ENCODE measurements around the gene TGFBR3. TPM values are rescaled to one million over a fixed set of nuclear protein-coding genes. Genes with fewer than 3 reads are reported as not detected.

TGFBR3 gene
- total and polyA plus RNA-seq, 4 donors = 3.6 to 81.5 (median 33.4) TPM

DNA sequence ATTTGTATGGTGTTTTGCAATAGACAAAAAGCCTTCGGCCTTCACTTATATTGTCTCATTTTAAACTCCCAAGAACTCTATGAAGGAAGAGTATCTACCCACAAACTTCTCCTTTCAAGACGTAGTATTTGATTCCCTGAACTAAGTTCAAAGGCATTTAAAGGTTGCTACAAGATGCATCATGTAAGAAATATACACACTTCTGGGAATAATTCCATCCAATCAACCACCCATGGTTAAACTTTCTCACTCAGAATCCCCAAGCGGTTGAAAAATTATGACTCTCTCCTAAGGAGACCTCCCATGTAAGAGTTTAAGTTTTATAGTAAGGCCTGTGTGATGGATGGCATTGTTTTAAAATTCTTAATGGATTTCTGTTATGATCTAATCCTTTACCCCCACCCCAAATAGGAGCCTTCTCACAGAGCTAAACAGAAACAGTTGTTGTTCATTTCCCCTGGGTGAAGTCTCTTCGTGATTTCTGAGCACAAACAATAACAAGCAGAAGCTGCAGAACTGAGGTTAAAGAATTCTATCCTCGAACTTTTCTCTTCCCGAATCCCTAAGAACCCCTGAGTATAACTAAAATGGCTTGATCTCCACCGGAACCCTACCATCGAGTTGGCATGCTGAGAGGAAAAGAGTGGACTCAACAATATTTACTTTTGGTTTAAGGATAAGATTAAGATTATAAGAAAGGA is 185.0 kb downstream of the TGFBR3 start:
- Histone ChIP-seq H3K27ac (ENCODE audit: low read depth in 1 of 2, low read length in 2 of 2) (no peak overlapping the region), H3K36me3 (ENCODE audit: control insufficient read depth in 1 of 2, insufficient read depth in 2 of 2, low read length in 1 of 2) (no peaks in the 10 kb centered on the region), H3K4me3 (ENCODE audit: low read length in 2 of 2) (no peak overlapping the region), H3K9me3 (ENCODE audit: control insufficient read depth, low read length) (no peaks in the 10 kb centered on the region), H3K4me1 (ENCODE audit: control insufficient read depth in 1 of 2, insufficient read depth in 2 of 2, low read length in 2 of 2) (peaks cover 0 to 7% of the 10 kb centered on the region in 2 donors), H3K27me3 (ENCODE audit: control insufficient read depth in 1 of 2, insufficient read depth in 2 of 2, low read length in 1 of 2) (no peaks in the 10 kb centered on the region)
- intact Hi-C loops (cut with DNase I) = no loop called here
- no peak for DNase-seq
- no peak for ATAC-seq (ENCODE audit: low FRiP score)
- 62 to 67% methylated on average over 8 of the region's 8 CpGs for WGBS, 2 donors

DNA sequence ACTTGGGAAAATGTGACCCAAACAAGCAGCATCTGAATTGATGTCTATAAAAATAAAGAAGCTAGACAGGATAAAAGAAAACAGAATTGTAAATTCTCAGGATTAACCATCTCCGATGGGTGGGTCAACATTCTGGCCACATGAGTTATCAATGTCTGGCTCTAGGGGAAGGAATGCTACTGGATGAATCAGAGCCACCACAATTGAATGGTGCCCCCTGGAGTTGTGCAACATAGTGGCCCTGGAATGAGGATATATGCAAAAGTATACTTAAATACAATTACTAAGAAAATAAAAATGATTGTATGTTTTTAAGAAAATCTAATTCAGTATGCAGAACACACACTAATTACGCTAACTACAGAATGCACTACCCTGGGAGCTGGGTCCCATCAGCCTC is 185.6 kb downstream of the TGFBR3 start:
- H3K9me3 ChIP-seq (ENCODE audit: control insufficient read depth, low read length) = no peaks in the 10 kb centered on the region
- 95 to 97% methylated on average over 2 of the region's 2 CpGs for WGBS, 2 donors
- H3K36me3 ChIP-seq (ENCODE audit: control insufficient read depth in 1 of 2, insufficient read depth in 2 of 2, low read length in 1 of 2) = peaks cover 0 to 2% of the 10 kb centered on the region in 2 donors
- H3K4me1 ChIP-seq (ENCODE audit: control insufficient read depth in 1 of 2, insufficient read depth in 2 of 2, low read length in 2 of 2) = peaks cover 0 to 7% of the 10 kb centered on the region in 2 donors
- DNase-seq (no peak), ATAC-seq (ENCODE audit: low FRiP score) (no peak)
- H3K27me3 ChIP-seq (ENCODE audit: control insufficient read depth in 1 of 2, insufficient read depth in 2 of 2, low read length in 1 of 2) = no peaks in the 10 kb centered on the region
- intact Hi-C loops (cut with DNase I) = no loop called here
- H3K27ac ChIP-seq (ENCODE audit: low read depth in 1 of 2, low read length in 2 of 2) = no peak overlapping the region
- no peak overlapping the region for H3K4me3 ChIP-seq (ENCODE audit: low read length in 2 of 2)

DNA sequence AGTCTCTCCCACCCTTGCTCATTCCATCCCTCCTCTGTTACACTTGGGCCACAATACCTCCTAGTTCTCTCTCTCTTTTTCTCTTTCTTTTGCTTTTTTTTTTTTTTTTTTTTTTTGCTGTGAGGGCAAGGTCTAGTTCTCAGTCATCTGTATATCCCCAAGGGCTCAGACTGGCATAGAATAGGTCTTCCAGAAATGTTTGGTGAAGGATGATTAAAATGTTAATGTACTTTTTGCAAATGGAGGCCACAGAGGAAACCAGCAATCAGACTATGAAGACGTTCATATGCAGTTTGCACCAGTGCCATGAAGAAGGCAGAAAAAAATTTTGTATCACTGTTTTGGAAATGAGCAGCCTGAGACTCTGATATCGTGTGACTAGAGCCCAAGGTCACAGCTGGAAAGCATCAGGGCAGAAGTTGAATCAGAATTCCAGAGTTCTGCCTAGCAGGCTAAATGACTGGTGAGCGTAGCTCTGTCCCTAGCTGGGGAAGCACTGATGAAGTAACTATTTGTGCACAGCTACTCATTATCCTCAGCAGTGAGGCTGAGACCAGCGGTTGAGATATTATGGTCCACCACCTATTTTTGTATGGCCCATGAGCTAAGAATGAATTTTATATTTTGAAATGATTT is 186.5 kb downstream of the TGFBR3 start:
- H3K36me3 ChIP-seq (ENCODE audit: control insufficient read depth in 1 of 2, insufficient read depth in 2 of 2, low read length in 1 of 2) = peaks cover 0 to 2% of the 10 kb centered on the region in 2 donors
- no peak overlapping the region for H3K4me3 ChIP-seq (ENCODE audit: low read length in 2 of 2)
- 83 to 85% methylated on average over 4 of the region's 4 CpGs for WGBS, 2 donors
- DNase-seq (no peak), ATAC-seq (ENCODE audit: low FRiP score) (peak; percentile 77)
- no peak overlapping the region for H3K27ac ChIP-seq (ENCODE audit: low read depth in 1 of 2, low read length in 2 of 2)
- peaks cover 0 to 7% of the 10 kb centered on the region in 2 donors for H3K4me1 ChIP-seq (ENCODE audit: control insufficient read depth in 1 of 2, insufficient read depth in 2 of 2, low read length in 2 of 2)
- H3K27me3 ChIP-seq (ENCODE audit: control insufficient read depth in 1 of 2, insufficient read depth in 2 of 2, low read length in 1 of 2) = no peaks in the 10 kb centered on the region
- intact Hi-C loops (cut with DNase I) = loop anchor here in 1 of 2 donors (5.0 kb wide), 1 partner anchor 33 kb away; no protein-coding TSS in a partner anchor
- no peaks in the 10 kb centered on the region for H3K9me3 ChIP-seq (ENCODE audit: control insufficient read depth, low read length)

DNA sequence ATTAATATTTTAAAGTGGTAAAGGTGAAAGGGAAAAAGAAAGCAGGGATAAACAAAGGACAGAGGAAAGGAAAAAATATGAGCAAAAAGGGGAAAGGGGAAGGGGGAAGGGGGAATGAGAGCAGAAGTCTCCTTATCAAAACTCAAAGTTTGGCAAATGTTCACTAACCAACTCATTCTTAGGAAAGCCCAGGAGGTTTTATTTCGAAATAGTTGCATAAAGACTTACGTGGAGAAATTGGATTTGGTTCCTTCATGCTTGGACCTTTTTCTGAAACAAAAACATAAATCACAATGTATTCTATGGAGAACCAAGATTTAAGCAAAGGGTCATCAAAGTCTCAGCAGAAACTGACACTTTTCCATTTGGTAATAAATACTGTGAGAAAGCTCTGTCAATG is 188.1 kb downstream of the TGFBR3 start:
- intact Hi-C loops (cut with DNase I) = loop anchor here in 1 of 2 donors (5.0 kb wide), 1 partner anchor 34 kb away; no protein-coding TSS in a partner anchor
- no peaks in the 10 kb centered on the region for H3K27me3 ChIP-seq (ENCODE audit: control insufficient read depth in 1 of 2, insufficient read depth in 2 of 2, low read length in 1 of 2)
- H3K36me3 ChIP-seq (ENCODE audit: control insufficient read depth in 1 of 2, insufficient read depth in 2 of 2, low read length in 1 of 2) = peaks cover 0 to 2% of the 10 kb centered on the region in 2 donors
- DNase-seq = no peak
- no peak overlapping the region for H3K27ac ChIP-seq (ENCODE audit: low read depth in 1 of 2, low read length in 2 of 2)
- ATAC-seq (ENCODE audit: low FRiP score) = no peak
- no peak overlapping the region for H3K4me3 ChIP-seq (ENCODE audit: low read length in 2 of 2)
- H3K9me3 ChIP-seq (ENCODE audit: control insufficient read depth, low read length) = no peaks in the 10 kb centered on the region
- peaks cover 2 to 5% of the 10 kb centered on the region in 2 donors for H3K4me1 ChIP-seq (ENCODE audit: control insufficient read depth in 1 of 2, insufficient read depth in 2 of 2, low read length in 2 of 2)
- 0 to 7% methylated on average over 2 of the region's 2 CpGs for WGBS, 2 donors

DNA sequence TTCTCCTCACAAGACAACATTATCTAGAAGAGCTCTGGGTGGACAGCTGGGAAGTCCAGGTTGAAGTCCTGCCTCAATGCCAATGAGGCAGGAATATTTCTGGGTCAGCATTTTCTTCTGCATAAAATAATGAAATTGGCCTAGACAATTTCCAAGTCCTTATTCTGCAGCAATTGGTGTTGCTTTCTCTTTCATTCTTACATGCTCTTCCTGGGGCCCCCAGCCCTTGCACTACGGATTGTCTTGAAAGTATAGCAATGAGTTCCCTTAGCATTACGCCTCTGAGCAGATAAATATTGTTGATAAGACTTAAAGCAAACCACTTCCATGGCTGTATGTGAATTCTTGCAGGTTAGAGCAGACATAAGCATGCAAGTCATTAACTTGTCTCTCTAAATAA is 188.5 kb downstream of the TGFBR3 start:
- Histone ChIP-seq H3K36me3 (ENCODE audit: control insufficient read depth in 1 of 2, insufficient read depth in 2 of 2, low read length in 1 of 2) (peaks cover 0 to 2% of the 10 kb centered on the region in 2 donors), H3K27me3 (ENCODE audit: control insufficient read depth in 1 of 2, insufficient read depth in 2 of 2, low read length in 1 of 2) (no peaks in the 10 kb centered on the region), H3K27ac (ENCODE audit: low read depth in 1 of 2, low read length in 2 of 2) (no peak overlapping the region), H3K9me3 (ENCODE audit: control insufficient read depth, low read length) (no peaks in the 10 kb centered on the region), H3K4me3 (ENCODE audit: low read length in 2 of 2) (no peak overlapping the region), H3K4me1 (ENCODE audit: control insufficient read depth in 1 of 2, insufficient read depth in 2 of 2, low read length in 2 of 2) (peaks cover 2 to 5% of the 10 kb centered on the region in 2 donors)
- 86 to 93% methylated on average over 2 of the region's 2 CpGs for WGBS, 2 donors
- ATAC-seq (ENCODE audit: low FRiP score) = no peak
- intact Hi-C loops (cut with DNase I) = loop anchor here in 1 of 2 donors (5.0 kb wide), 1 partner anchor 35 kb away; no protein-coding TSS in a partner anchor
- no peak for DNase-seq

DNA sequence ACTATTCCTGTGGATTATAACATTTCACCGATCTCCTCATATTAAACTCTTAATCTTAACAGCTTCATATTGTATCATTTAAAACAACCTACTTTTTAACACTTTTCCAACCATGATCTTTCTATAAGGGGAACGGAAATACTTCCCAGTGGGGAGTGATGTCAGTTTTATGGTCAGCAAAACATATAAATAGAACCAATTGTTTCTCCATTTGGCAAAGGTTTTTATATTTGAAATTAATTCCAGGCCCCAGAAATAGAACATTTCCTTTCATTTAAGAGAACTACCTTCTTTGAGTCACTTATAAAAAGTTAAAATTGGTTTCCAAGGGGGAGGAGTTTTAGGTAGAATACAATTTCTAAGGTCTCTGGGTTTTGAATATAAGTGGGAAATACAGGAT is 189.6 kb downstream of the TGFBR3 start:
- intact Hi-C loops (cut with DNase I) = loop anchor here in 1 of 2 donors (5.0 kb wide), 1 partner anchor 36 kb away; no protein-coding TSS in a partner anchor
- ATAC-seq (ENCODE audit: low FRiP score) = no peak
- Histone ChIP-seq H3K4me3 (ENCODE audit: low read length in 2 of 2) (no peak overlapping the region), H3K27me3 (ENCODE audit: control insufficient read depth in 1 of 2, insufficient read depth in 2 of 2, low read length in 1 of 2) (no peaks in the 10 kb centered on the region), H3K4me1 (ENCODE audit: control insufficient read depth in 1 of 2, insufficient read depth in 2 of 2, low read length in 2 of 2) (peaks cover 2 to 5% of the 10 kb centered on the region in 2 donors), H3K36me3 (ENCODE audit: control insufficient read depth in 1 of 2, insufficient read depth in 2 of 2, low read length in 1 of 2) (peaks cover 0 to 2% of the 10 kb centered on the region in 2 donors), H3K27ac (ENCODE audit: low read depth in 1 of 2, low read length in 2 of 2) (no peak overlapping the region), H3K9me3 (ENCODE audit: control insufficient read depth, low read length) (no peaks in the 10 kb centered on the region)
- no peak for DNase-seq
- WGBS, 2 donors = 43 to 79% methylated on average over 2 of the region's 2 CpGs

DNA sequence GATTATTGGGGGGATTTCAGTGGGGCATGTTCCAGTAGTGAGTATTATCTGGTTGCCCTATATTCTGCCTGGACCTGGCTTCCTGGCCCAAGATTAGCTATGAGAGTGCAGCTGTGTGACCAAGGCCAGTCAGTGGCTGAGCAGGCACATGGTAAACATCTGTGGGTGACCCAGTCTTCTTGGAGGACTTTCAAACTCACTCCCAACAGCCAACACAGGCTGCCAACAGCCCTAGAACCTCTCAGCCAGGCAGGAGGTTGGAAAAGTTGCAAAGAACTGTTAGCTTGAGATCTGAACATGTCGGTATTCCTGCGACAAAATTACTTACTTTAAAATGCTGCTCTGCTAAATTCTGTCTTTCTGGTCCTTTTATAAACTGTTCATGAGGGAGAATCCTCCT is 192.4 kb downstream of the TGFBR3 start:
- intact Hi-C loops (cut with DNase I) = loop anchor here in 1 of 2 donors (5.0 kb wide), 2 partner anchors 89 to 194 kb away; partner anchors contain the start of gene TGFBR3
- Histone ChIP-seq H3K36me3 (ENCODE audit: control insufficient read depth in 1 of 2, insufficient read depth in 2 of 2, low read length in 1 of 2) (peaks cover 0 to 2% of the 10 kb centered on the region in 2 donors), H3K27ac (ENCODE audit: low read depth in 1 of 2, low read length in 2 of 2) (peak overlapping the region in 1 of 2 donors; percentile 13), H3K4me1 (ENCODE audit: control insufficient read depth in 1 of 2, insufficient read depth in 2 of 2, low read length in 2 of 2) (peaks cover 6 to 10% of the 10 kb centered on the region in 2 donors), H3K9me3 (ENCODE audit: control insufficient read depth, low read length) (no peaks in the 10 kb centered on the region), H3K27me3 (ENCODE audit: control insufficient read depth in 1 of 2, insufficient read depth in 2 of 2, low read length in 1 of 2) (no peaks in the 10 kb centered on the region), H3K4me3 (ENCODE audit: low read length in 2 of 2) (no peak overlapping the region)
- ATAC-seq (ENCODE audit: low FRiP score) = peak; percentile 74
- DNase-seq = peak in 1 of 2 donors; percentile 74
- 6 to 7% methylated on average over 2 of the region's 2 CpGs for WGBS, 2 donors

DNA sequence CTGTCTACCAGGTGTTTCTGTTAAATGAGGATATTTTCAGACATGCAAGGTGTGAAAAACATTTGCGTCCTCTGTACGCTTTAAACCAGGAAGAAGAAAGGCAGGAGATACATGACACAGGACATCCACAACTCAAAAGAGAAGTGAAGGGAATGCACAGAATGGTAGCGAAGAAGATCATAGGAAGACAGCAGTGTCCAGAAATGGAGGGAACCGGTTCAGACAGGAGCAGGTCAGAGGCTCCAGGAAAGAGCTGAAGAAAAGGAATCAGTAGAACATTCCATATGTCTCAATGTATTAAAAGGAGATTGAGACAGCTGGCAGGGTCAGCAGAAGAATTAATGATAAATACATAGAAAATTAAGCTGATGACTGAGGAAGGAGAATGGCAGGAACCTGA is 194.4 kb downstream of the TGFBR3 start:
- H3K27ac ChIP-seq (ENCODE audit: low read depth in 1 of 2, low read length in 2 of 2) = no peak overlapping the region
- H3K9me3 ChIP-seq (ENCODE audit: control insufficient read depth, low read length) = no peaks in the 10 kb centered on the region
- no peak for DNase-seq
- H3K4me3 ChIP-seq (ENCODE audit: low read length in 2 of 2) = no peak overlapping the region
- peaks cover 0 to 2% of the 10 kb centered on the region in 2 donors for H3K36me3 ChIP-seq (ENCODE audit: control insufficient read depth in 1 of 2, insufficient read depth in 2 of 2, low read length in 1 of 2)
- intact Hi-C loops (cut with DNase I) = loop anchor here in 1 of 2 donors (5.0 kb wide), 2 partner anchors 91 to 196 kb away; partner anchors contain the start of gene TGFBR3
- H3K27me3 ChIP-seq (ENCODE audit: control insufficient read depth in 1 of 2, insufficient read depth in 2 of 2, low read length in 1 of 2) = no peaks in the 10 kb centered on the region
- no peak for ATAC-seq (ENCODE audit: low FRiP score)
- H3K4me1 ChIP-seq (ENCODE audit: control insufficient read depth in 1 of 2, insufficient read depth in 2 of 2, low read length in 2 of 2) = peaks cover 5 to 7% of the 10 kb centered on the region in 2 donors
- WGBS, 2 donors = 99% methylated on average over 4 of the region's 4 CpGs

All from aorta (tissue), 5 donors.